Small intestine (tissue), 16 donors: Measurements from ENCODE around the gene TMEM254. TPM values are rescaled to one million over a fixed set of nuclear protein-coding genes. Genes with fewer than 3 reads are reported as not detected.
A peak's percentile ranks its signal among the peaks of the same experiment; 100 is the strongest.
"Not testable (repeated sequence)": the region's sequence is repeated elsewhere in the genome, so short reads cannot be mapped to it uniquely, and the experiment has no call there.

Source experiments
- DNase-seq, 2 donors: peaks; one replicate each; pipeline versions ENCODE4 v3.0.0 to v3.0.0-alpha.2; 2013
- FAIRE-seq: peaks from 2 replicates; lab custom pipeline; 2012; peaks lifted over from hg19 to GRCh38; lab: Jason Lieb, UNC
- H3K27ac ChIP-seq, 3 donors: one replicate each; pipeline ENCODE4 v1.5.1; 2013; ENCODE audit warnings: low read length in 2 of 3, mild to moderate bottlenecking in 2 of 3, control low read depth in 1 of 3, inconsistent platforms in 1 of 3, low read depth in 1 of 3, moderate library complexity in 1 of 3
- H3K27me3 ChIP-seq, 3 donors: one replicate each; pipeline ENCODE4 v1.6.1; 2013; ENCODE audit warnings: low read length in 3 of 3, inconsistent platforms in 1 of 3; ENCODE audit not compliant: control insufficient read depth in 3 of 3, insufficient read depth in 3 of 3
- H3K36me3 ChIP-seq, 3 donors: one replicate each; pipeline ENCODE4 v1.6.1; 2013; ENCODE audit warnings: low read length in 3 of 3, inconsistent platforms in 1 of 3, low read depth in 1 of 3, mild to moderate bottlenecking in 1 of 3, moderate library complexity in 1 of 3; ENCODE audit not compliant: control insufficient read depth in 3 of 3, insufficient read depth in 2 of 3
- H3K4me1 ChIP-seq, 3 donors: one replicate each; pipeline ENCODE4 v1.6.1; 2013; ENCODE audit warnings: low read length in 2 of 3, inconsistent platforms in 1 of 3, low read depth in 1 of 3, mild to moderate bottlenecking in 1 of 3, moderate library complexity in 1 of 3; ENCODE audit not compliant: control insufficient read depth in 3 of 3, insufficient read depth in 2 of 3
- H3K4me3 ChIP-seq, 3 donors: one replicate each; pipeline ENCODE4 v1.5.1; 2013; ENCODE audit warnings: low read length in 3 of 3, control low read depth in 1 of 3, inconsistent platforms in 1 of 3, low read depth in 1 of 3, mild to moderate bottlenecking in 1 of 3, moderate library complexity in 1 of 3
- H3K9me3 ChIP-seq, 2 donors: one replicate each; pipeline ENCODE4 v1.6.1; 2013; ENCODE audit warnings: low read depth in 1 of 2, low read length in 1 of 2; ENCODE audit not compliant: control insufficient read depth in 2 of 2, insufficient read depth in 1 of 2
- WGBS, 3 donors: extraction: QIAGEN DNeasy Blood & Tissue Kit; methylation state at CpG; one replicate each; pipeline ENCODE4 v1.1.7; 2013; 5-methylcytosine and 5-hydroxymethylcytosine counted together
- long read RNA-seq, 10 donors: transcript quantifications; one replicate each; lab custom pipeline, GENCODE V29; 2026
- polyA plus RNA-seq, 4 donors: library from polyadenylated mRNA; stranded (reverse) in 3 of 4; unstranded in 1 of 4; fragments of 200-250 nt in 3 of 4; fragments of 120-200 nt in 1 of 4; gene quantifications; one replicate each; pipeline versions ENCODE4 v1.2.1 to v1.2.3, GENCODE V29; 2013
- donor health status: healthy with polysubstance abuse.
- donor health status: control.
- donor health status: control.
- donor health status: Bipolar disorder and iron deficiency.
- donor health status: healthy.

TMEM254 gene, protein sequence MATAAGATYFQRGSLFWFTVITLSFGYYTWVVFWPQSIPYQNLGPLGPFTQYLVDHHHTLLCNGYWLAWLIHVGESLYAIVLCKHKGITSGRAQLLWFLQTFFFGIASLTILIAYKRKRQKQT
- 10 to 100 TPM; 10.7 to 56.7 (median 17.4) TPM for polyA plus RNA-seq
- long read RNA-seq, donor 1, transcript TMEM254-205 (4 exons, 2,042 nt): major isoform, 15 of 73 reads
- long read RNA-seq, donor 1, transcript TMEM254-209 (4 exons, 1,963 nt): minor isoform, 6 of 73 reads
- long read RNA-seq, donor 1, partial matches to known transcripts: 45 of 73 reads
- long read RNA-seq, donor 1, other reads (novel, unspliced or antisense): 0 of 73 reads
- long read RNA-seq, donor 2, partial matches to known transcripts: 0 of 6 reads
- long read RNA-seq, donor 2, other reads (novel, unspliced or antisense): 0 of 6 reads
- long read RNA-seq, donor 3, transcript TMEM254-205 (4 exons, 2,042 nt): major isoform, 5 of 7 reads
- long read RNA-seq, donor 3, partial matches to known transcripts: 0 of 7 reads
- long read RNA-seq, donor 3, other reads (novel, unspliced or antisense): 0 of 7 reads
- long read RNA-seq, donor 4, partial matches to known transcripts: 0 of 3 reads
- long read RNA-seq, donor 4, other reads (novel, unspliced or antisense): 0 of 3 reads
- long read RNA-seq, donor 5, partial matches to known transcripts: 0 of 3 reads
- long read RNA-seq, donor 5, other reads (novel, unspliced or antisense): 0 of 3 reads
- long read RNA-seq, donor 6, transcript TMEM254-205 (4 exons, 2,042 nt): major isoform, 14 of 38 reads
- long read RNA-seq, donor 6, partial matches to known transcripts: 24 of 38 reads
- long read RNA-seq, donor 6, other reads (novel, unspliced or antisense): 0 of 38 reads
- long read RNA-seq, donor 7: 0 reads
- long read RNA-seq, donor 8, partial matches to known transcripts: 0 of 2 reads
- long read RNA-seq, donor 8, other reads (novel, unspliced or antisense): 0 of 2 reads
- long read RNA-seq, donor 9, partial matches to known transcripts: 0 of 3 reads
- long read RNA-seq, donor 9, other reads (novel, unspliced or antisense): 0 of 3 reads
- long read RNA-seq, donor 10, transcript TMEM254-205 (4 exons, 2,042 nt): major isoform, 13 of 16 reads
- long read RNA-seq, donor 10, partial matches to known transcripts: 0 of 16 reads
- long read RNA-seq, donor 10, other reads (novel, unspliced or antisense): 0 of 16 reads

DNA sequence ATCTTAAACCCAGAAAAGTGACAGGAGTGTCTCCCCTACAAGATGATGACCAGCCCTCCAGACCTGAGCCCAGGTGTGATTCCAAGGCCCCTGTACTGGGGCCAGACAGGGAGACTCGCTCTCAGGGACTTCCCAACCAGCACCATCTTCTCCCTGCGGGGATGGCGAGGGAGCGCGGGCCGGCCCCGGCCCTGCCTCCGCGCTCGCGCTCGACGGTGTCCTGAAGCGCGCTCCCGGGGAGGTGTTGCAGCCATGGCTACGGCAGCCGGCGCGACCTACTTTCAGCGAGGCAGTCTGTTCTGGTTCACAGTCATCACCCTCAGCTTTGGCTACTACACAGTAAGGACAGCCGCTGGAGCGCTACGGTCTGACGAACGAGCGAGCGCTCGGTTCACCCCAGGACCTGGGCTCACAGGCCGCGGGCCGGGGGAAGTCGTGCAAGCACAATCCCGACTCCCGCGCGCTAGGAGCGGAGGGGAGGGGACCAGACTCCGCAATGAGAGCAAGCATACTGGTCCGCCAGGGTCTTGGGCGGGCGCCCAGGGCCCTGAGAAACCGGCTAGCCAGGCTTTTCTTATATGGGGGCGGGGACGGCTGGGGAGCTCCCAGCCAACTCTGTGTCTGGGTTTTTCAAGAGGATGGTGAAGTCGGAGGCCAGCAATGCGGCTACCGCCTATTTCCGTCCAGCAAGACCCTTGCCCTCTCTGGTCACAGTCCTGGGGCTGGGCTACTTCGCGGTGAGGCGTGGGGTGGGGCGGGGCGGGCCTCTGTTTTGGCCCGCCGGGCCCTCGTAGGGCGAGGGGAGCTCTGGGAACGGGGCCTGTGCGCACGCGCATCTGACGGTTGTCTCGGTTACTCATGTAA, at the start of gene TMEM254:
Gene TMEM254 (plus strand): TSS at position 218 of the 864 bp plus-strand sequence. CDS start 35 bp downstream, at position 253.
- no peaks in the 10 kb centered on the region for H3K27me3 ChIP-seq
- peaks cover 0 to 10% (median 0%) of the 10 kb centered on the region in 3 donors for H3K36me3 ChIP-seq
- DNase-seq (peak; percentile 94 to 95), FAIRE-seq (no peak)
- peak within 1 kb of the TSS; percentile 66 to 82 (median 74) for H3K4me3 ChIP-seq
- 0% methylated on average over 59 to 64 of the region's 64 CpGs for WGBS, 3 donors
- no peaks in the 10 kb centered on the region for H3K4me1 ChIP-seq
- H3K27ac ChIP-seq: peak within 1 kb of the TSS; percentile 88 to 93 (median 91)
- H3K9me3 ChIP-seq: no peaks in the 10 kb centered on the region

DNA sequence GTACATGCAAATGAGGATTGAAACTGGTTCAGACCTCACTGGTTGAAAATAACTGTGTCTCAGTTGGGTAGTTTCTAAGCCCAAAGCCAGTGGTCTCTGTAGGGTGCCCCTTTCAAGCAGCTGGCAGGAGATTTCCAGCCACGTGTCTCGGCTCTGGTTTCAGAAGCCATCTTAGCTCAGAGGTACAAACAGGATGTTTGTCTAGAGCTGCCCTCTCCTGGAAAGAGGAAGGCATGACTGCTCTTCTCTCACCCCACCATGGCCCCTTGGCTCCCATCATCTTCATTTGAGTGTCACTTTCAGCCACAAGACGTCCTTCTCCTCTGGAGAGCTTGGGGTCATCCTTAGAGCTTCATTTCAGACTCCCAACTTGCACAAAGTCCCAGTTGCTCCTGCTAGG, 49.3 kb upstream of the TMEM254 start:
- not testable (repeated sequence) for H3K27ac ChIP-seq, H3K27me3 ChIP-seq, FAIRE-seq, H3K4me3 ChIP-seq, H3K36me3 ChIP-seq, H3K4me1 ChIP-seq, H3K9me3 ChIP-seq
- WGBS, 3 donors: 36 to 50% (median 49%) methylated on average over 3 of the region's 3 CpGs
- DNase-seq: peak in 1 of 2 donors; percentile 16

DNA sequence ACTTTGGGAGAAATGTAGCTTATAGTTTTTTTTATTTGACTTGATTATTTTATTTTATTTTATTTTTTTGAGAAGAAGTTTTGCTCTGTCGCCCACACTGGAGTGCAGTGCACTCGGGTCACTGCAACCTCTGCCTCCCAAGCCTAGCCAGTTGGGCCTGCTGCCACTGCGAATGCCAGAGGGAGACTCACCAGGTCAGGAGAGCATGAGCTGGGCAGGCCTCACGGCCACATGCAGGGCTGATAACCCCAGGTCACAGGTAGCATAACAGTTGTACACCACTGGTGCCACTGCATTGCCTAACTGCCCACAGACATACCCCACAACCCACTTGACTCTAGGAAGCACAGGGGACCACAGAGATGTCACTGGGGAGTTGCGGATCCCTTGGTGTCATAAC, 48.6 kb upstream of the TMEM254 start:
- not testable (repeated sequence) for H3K36me3 ChIP-seq, H3K27ac ChIP-seq, H3K4me3 ChIP-seq, H3K9me3 ChIP-seq, DNase-seq, FAIRE-seq, H3K4me1 ChIP-seq, H3K27me3 ChIP-seq
- WGBS, 3 donors: 55 to 92% (median 91%) methylated on average over 5 of the region's 5 CpGs

DNA sequence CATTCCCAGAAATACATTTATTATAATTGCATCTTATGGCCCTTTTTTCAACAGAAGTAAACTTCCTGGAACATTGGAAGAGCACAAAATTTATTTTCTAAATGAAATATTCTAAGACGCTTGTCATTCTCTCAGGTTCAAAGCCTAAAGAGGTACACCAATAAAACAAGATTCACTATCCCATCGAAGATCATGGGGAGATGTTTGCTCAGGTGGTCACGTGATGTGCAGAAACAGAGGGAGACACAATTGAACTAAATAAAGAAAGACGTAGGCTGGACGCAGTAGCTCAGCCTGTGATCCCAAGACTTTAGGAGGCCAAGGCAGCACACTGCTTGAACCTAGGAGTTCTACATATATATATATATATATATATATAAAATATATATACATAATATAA, 46.0 kb upstream of the TMEM254 start:
- Histone ChIP-seq H3K4me1 (no peaks in the 10 kb centered on the region), H3K9me3 (no peaks in the 10 kb centered on the region), H3K36me3 (no peaks in the 10 kb centered on the region), H3K27me3 (no peaks in the 10 kb centered on the region), H3K27ac (no peak overlapping the region), H3K4me3 (no peak overlapping the region)
- no peak for FAIRE-seq
- DNase-seq: no peak
- 83 to 91% (median 88%) methylated on average over 5 of the region's 5 CpGs for WGBS, 3 donors

DNA sequence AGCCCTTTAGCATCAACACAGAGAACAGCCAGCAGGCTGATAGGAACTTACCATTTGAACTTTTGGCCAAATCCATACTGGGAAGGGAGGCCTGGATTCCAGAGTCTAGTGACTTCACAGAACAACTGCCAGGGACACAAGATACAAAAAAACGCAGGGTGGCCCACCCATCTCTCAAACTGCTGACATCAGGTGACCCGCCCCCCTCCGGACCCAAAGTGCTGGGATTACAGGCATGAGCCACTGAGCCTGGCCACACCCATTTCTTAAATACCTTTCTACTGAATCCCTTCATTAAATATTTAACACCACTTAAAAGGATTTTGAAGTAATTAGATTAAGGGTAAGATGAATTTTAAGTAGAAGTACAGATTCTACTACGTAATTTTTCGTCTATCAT, 43.7 kb upstream of the TMEM254 start:
- H3K4me1 ChIP-seq, H3K27me3 ChIP-seq, H3K36me3 ChIP-seq, DNase-seq, FAIRE-seq, H3K9me3 ChIP-seq, H3K27ac ChIP-seq, H3K4me3 ChIP-seq: not testable (repeated sequence)
- WGBS, 3 donors: 84 to 86% (median 85%) methylated on average over 5 of the region's 5 CpGs

DNA sequence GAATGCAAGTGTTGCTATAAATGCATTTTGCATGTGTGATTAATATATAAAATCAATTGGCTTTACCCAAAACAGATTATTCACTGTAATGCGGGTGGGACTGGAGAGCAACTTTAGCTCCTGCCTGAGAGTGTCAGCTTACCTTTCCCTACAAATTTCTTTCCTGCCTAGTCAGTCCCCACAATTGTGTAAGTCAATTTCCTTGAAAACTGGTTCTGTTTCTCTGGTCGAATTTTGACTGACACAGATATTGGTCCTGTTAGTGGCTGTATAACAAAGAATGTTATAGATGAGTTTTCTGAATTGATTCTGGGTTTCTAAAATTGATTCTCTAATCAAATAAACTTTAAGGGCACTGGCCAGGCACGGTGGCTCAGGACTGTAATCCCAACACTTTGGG, 43.0 kb upstream of the TMEM254 start:
- not testable (repeated sequence) for H3K4me3 ChIP-seq, H3K36me3 ChIP-seq, H3K9me3 ChIP-seq, FAIRE-seq, H3K27ac ChIP-seq, H3K4me1 ChIP-seq, H3K27me3 ChIP-seq, DNase-seq
- WGBS, 3 donors: 43 to 80% (median 66%) methylated on average over 3 of the region's 3 CpGs

DNA sequence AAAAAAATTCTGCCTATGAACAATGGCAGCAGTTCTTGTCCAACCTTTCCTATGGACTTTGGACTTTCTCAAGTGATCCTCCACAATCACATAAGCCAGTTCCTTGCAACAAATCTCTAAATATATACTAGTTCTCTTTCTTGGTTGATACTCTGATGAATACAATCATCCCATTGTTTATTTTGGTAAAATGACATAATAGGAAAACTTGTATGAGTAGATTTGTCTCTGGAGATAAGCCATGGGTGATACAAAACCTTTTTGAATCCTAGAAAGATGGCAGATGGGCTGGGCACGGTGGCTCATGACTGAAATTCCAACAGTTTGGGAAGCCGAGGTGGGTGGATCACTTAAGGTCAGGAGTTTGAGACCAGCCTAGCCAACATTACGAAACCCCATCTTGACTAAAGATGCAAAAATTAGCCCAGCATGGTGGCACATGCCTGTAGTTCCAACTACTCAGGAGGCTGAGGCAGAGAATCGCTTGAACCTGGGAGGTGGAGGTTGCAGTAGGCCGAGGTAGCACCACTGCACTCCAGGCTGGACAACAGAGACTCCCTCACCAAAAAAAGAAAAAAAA, 41.5 kb upstream of the TMEM254 start:
- not testable (repeated sequence) for H3K9me3 ChIP-seq, FAIRE-seq, H3K36me3 ChIP-seq, DNase-seq, H3K27ac ChIP-seq, H3K27me3 ChIP-seq, H3K4me1 ChIP-seq, H3K4me3 ChIP-seq
- 90 to 93% (median 91%) methylated on average over 5 of the region's 5 CpGs for WGBS, 3 donors
